DLD1 (cell line): ENCODE measurements around the gene LRBA.

ENCODE experiments used
- in situ Hi-C: cut with HindIII; loops from 2 replicates; pipeline ENCODE4 v1.10.0; 2017; ENCODE audit warnings: low sequenced_read_pairs

The LRBA gene

DNA sequence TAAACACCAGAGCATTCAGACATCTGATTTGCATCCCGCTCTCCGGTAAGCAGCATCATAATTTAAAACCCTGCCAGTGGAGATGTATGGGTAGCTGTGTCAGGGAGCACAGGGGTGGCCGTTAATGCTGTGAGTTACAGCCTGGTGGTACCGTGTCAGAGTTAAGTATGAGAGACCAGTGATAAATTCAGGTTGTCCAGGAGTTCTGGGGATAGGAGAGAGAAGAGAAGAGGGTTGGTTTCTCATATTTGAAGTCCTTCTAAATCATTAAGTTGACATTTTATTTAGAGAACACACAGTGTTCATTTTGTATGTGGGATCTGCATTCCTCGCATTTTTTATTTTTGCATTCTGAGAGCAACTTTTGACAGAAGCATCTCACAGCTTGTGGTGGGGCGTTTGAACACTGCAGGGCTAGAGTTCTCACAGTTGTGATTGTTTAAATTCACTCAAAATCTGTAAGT, 779.2 kb downstream of the LRBA start:
- in situ Hi-C loops = no loop called here

DNA sequence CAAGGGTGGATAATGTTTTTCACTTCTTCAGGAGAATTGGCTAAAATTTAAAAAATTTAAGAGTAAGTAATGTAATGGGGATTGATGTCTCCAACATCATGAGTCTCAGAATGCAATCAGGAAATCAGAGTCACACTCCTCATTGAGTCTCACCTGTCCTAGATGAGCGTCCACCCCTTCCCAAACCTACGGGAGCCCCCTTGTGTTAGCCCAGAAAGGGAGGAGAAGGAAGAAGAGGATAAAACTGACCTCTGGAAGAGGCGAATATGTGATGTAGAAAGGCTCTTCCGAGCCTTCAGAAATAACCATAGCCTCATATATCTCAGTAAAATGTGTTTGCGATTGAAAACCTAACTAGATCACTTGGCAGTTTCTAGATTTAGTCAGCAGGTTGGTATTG, 779.8 kb downstream of the LRBA start:
- in situ Hi-C loops = no loop called here

DNA sequence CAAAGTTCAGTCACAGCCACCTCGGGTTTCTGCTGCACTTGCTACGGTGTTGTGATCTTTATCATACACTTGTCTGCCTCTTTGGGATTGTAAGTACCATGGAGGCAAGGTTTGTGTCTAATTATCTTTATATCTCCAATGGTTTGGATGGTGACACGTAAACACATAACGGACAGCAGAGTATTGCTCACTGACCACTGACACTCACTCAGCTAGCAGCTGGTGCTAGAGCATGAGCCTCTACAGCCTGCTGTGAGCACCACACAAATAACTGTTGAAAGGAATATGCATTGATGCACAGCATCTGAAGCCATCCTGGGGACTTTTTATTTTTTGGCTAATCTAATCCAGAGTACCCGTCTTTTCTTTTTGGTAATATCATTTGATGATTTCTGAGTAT, 780.8 kb downstream of the LRBA start:
- in situ Hi-C loops = no loop called here

DNA sequence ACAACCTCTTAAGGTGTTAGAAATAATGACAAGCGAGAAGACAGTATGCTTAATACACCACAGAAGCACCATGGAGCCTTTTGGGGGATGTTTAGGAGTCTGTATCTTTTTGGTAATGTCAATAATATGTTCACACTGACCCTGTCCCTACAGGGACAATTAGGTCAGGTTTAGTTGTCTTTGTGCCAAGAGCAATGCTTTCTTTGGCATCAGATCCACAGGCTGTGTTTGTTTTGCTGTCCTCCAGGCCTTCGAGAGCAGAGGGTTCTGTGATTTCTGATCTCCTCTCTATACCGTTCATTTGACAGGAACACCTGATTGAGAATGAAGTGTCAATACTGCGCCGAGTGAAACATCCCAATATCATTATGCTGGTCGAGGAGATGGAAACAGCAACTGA, 783.1 kb downstream of the LRBA start:
- in situ Hi-C loops = no loop called here

DNA sequence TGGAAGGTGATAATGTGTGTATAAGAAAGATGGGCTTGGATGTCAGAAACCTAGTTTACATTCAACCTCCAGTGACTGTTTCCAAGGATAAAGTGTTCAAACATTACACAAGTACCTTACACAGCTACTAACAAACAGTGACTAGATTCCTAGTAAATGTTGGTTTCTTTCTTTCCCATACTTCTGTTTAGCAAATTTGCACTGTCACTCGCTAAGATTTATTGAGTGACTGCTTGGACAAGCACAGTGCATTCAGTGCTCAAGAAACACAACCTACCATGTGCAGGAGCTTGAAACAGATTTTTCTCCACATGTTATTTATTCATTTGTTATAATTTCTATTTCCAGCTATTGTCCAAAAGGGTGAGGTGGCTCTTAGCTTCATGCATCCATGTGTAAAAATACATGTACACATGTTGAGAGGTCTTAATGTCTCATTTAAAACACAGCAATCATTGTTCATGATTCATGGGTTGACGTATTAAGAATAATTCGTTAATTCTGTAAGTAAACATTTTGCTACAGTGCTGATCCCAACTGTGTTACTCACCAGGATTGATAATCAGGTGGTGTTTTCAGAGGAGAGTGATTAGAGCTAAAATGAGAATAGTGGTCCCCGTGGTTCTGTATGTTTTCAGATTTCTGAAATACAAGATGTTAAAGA, 783.8 kb downstream of the LRBA start:
- in situ Hi-C loops = no loop called here

DNA sequence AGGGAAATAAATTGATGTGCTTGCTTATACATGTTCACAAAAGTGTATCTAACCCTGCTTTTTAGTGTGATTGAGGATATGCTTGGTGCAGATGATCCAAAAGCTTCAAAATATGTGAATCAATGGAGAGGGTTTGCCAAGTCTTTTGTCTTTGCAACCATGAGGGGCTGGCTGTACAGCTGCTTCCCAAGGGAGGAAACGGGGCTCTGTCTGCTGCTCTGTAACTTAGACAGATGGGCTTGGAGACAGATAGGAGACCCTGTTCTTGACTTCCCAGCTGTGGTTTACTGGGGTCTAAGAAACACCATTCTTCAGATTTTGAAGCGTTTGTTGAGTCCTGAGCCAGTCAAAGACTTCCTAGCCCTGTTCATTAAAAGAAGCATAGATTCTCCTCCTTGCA, 784.5 kb downstream of the LRBA start:
- in situ Hi-C loops = no loop called here

DNA sequence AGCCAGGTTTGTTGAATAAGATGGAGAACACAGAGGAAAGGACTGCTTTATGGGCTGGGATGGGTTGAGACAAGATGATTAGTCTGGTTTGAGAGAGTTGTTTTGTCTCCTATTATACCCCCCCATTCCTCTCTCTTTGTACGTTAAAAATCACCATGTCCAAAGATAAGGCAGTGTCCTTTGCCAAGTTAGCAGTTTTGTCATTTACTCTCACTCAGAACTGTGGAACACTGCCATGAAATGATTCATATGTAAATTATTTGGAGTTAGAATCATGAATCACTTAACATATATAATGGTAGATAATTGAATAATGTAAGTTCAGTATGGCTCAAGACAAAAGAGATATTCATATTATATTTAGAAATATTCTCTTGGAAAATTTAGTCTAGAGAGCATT, 785.6 kb downstream of the LRBA start:
- in situ Hi-C loops = no loop called here

DNA sequence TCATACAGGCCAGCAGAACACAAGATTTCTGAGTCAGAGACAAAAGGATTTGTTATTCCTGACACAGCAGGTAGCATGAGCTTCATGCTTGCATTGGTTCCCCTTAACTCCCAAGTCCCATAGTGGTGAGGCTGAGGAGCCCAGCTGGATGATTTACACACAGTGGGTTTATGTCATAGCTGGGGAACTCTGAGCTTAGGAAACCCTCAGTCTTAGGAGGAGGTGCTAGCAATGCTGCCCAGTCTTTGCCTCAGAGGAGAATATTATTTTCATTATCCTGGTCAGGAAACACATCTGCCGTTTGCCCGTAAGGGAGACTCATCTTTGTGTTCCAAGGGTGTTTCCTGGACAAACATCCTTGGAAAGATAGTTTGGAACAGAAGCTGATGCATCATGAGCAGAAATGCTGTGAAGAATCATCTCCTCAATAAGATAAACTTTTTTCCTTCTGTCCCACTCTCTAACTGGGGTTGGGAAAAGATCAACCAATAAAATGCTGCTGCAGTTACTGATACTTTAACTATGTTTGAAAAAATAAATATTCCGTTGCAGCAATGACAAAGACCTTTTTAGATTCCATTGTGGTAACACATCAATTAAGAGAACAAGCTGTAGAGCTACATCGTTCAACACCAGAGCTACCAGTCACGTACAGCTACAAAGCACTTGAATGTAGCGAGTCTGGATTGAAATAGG, 790.0 kb downstream of the LRBA start:
- in situ Hi-C loops = loop anchor here (25.0 kb wide), 1 partner anchor 238 kb away; no protein-coding TSS in a partner anchor

DNA sequence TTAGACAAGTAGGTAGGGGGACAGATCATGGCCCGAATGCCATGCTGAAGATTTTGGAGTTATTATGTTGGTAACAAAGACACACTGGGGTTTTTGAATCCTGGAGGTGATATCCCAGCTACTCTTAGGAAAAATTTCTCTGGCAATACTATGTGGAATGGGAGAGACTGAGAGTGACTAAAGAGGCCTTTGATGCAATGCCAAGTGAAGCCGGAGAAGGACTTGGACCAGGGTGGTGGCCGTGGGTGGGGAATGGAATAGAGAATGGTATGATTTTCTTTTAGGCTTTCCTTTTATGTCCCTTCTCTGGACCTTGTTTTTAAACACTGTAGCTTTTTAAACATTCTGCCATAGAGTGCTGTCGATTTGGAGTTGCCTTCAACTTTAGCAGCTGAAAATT, 795.2 kb downstream of the LRBA start:
- in situ Hi-C loops = loop anchor here (25.0 kb wide), 1 partner anchor 233 kb away; no protein-coding TSS in a partner anchor

DNA sequence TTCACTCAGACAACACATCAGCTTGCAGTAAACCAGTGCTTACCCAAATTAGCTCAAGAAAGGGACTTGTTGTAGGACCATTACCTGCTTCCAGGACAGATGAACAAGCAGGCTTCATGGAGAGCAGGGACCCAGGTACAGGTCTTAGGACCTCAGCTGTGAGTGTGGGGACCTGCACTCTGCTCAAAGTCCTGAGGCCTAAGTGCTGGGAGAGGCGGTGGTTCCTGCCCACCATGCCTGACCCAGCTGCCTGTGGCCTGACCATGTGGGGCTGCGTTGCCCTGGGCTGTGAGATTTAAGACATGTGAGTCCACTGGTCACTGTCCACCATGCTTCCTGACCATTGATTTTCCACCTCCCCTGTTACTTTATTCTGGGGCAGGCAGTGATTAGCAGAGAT, 796.6 kb downstream of the LRBA start:
- in situ Hi-C loops = loop anchor here (25.0 kb wide), 1 partner anchor 231 kb away; no protein-coding TSS in a partner anchor

DNA sequence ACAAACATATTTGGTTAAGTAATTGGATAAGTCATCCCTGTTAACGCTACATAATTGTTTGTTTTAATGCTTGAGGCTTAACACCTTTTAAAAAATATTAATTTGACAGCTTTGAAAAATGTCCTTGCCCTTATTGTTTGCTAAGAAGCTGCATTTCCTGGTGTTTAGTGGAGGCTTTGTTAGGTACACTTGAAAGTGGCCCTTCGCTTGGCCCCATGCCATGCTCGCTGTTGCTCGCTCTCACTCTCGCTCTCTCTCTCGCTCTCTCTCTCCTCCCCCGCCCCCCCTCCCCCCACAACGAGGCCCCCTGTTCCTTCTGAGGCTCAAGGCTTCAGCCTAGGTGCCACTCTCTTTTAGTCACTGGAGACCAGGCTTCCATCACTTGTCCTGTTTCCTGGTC, 797.3 kb downstream of the LRBA start:
- in situ Hi-C loops = loop anchor here (25.0 kb wide), 1 partner anchor 231 kb away; no protein-coding TSS in a partner anchor

DNA sequence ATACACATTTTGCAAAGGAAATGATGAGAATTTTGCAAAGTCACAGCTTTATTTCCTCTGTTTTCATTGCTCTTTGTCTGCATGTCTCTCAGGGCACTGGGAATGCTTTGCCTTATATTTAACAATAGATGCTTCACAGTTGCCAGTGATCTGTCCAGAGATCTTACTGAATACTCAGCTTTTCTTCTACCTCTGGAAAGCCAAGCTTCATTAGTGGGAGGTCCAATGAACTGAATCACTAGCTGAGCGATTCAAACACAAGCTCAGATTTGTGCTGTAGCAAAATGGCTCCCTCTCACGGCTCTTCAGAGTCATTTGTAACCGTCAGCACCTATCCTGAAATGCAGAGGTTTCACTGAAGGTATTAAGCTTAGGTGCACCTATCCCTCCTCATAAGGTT, 797.9 kb downstream of the LRBA start:
- in situ Hi-C loops = loop anchor here (25.0 kb wide), 1 partner anchor 230 kb away; no protein-coding TSS in a partner anchor

DNA sequence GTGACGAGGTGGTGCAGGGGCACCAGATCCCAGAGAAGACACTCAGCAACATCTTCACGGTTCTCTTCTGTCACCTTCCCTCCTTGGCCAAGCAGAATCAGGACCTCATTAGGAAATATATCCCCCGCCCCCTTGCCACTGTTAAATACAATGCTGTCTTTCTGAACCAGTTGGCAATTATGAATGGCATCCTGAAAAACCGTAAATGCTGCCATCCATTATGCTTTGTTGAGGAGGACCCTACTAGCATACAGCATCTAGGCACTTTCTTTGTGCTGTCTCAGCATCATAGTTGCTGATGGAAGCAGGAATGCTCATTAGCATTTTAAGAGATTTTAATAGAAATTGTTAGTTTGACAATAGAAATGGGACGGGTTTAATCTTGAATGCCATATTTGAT, 798.4 kb downstream of the LRBA start:
- in situ Hi-C loops = loop anchor here (25.0 kb wide), 1 partner anchor 229 kb away; no protein-coding TSS in a partner anchor

DNA sequence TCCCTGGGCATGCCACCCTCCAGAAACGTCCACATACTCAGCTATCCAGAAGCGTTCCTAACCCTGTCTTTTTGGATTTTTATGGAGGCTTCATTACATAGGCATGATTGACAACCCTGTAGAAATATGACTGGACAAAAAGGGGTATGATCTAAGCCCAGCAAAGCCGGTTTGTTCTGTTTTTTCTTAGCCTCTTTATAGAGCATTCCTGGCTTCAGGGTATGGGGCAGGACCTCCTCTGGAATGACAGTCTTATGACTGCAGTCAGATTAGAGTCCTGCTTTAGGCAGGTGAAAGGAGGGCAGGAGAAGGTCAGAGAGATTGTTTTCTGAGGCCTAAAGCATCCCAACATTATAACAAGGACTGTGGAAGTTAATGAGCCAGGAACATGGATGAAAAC, 799.5 kb downstream of the LRBA start:
- in situ Hi-C loops = loop anchor here (25.0 kb wide), 1 partner anchor 228 kb away; no protein-coding TSS in a partner anchor
